Measurements from ENCODE around the gene PRDM10.

DNA sequence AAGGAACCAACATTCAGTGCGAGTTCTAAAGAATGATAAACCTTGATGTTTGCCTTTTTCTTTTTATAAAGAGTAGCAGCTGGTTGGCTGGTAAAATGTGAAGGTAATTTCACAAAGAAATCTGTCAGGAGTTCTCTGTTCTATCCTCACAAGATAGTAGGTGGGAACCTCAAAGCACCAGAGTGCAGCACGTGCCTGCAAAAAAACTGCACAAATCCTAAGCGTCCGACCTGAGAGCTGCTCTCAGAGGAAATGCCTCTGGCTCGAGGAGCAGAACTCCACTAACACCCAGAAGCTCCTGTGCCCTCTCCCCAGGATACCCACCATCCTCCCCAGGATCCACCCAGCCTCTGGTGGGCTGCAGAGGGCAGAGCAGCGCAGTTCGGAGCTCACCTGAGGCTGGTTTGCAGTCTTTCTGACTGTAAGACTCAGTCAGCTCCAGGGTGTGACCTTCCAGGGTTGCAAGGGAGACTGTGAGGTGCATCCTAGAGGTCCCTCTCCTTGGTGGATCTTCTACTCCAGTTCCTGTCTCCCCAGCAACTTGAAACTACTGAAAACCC, 23.5 kb downstream of the PRDM10 start:
- no peak for TF ChIP-seq YY1 (IDR thresholded peaks at IDR 0.05; ENCODE audit: extremely low read depth, insufficient replicate concordance, low read depth, low read length)
- TF ChIP-seq, protein P1, sequence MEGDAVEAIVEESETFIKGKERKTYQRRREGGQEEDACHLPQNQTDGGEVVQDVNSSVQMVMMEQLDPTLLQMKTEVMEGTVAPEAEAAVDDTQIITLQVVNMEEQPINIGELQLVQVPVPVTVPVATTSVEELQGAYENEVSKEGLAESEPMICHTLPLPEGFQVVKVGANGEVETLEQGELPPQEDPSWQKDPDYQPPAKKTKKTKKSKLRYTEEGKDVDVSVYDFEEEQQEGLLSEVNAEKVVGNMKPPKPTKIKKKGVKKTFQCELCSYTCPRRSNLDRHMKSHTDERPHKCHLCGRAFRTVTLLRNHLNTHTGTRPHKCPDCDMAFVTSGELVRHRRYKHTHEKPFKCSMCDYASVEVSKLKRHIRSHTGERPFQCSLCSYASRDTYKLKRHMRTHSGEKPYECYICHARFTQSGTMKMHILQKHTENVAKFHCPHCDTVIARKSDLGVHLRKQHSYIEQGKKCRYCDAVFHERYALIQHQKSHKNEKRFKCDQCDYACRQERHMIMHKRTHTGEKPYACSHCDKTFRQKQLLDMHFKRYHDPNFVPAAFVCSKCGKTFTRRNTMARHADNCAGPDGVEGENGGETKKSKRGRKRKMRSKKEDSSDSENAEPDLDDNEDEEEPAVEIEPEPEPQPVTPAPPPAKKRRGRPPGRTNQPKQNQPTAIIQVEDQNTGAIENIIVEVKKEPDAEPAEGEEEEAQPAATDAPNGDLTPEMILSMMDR (IDR thresholded peaks at IDR 0.05 in 2 of 3, conservative IDR thresholded peaks at IDR 0.05 in 1 of 3; ENCODE audit: borderline replicate concordance in 1 of 3, insufficient read depth in 1 of 3, low read depth in 2 of 3, low read length in 2 of 3), result no peak
- no peak for TF ChIP-seq EZH2phosphoT487 (IDR thresholded peaks at IDR 0.05; ENCODE audit: borderline replicate concordance)
- TF ChIP-seq CBX3 (IDR thresholded peaks at IDR 0.05; ENCODE audit: low read depth), result no peak
- TF ChIP-seq SIN3A (IDR thresholded peaks at IDR 0.05; ENCODE audit: low read depth), result no peak
- TF ChIP-seq EZH2 (IDR thresholded peaks at IDR 0.05), result no peak
- TF ChIP-seq CEBPB (IDR thresholded peaks at IDR 0.05; ENCODE audit: low read depth), result no peak
- no peak for TF ChIP-seq POLR2A (IDR thresholded peaks at IDR 0.05; ENCODE audit: borderline replicate concordance, extremely low read depth, insufficient read depth, insufficient read length)
- TF ChIP-seq ZFX (IDR thresholded peaks at IDR 0.05), result no peak
